ENCODE measurements around the gene XRN2. TPM values are rescaled to one million over a fixed set of nuclear protein-coding genes. Genes with fewer than 3 reads are reported as not detected.

XRN2 gene
- total RNA-seq, 1 experiment from 2014 or later = 118 TPM

DNA sequence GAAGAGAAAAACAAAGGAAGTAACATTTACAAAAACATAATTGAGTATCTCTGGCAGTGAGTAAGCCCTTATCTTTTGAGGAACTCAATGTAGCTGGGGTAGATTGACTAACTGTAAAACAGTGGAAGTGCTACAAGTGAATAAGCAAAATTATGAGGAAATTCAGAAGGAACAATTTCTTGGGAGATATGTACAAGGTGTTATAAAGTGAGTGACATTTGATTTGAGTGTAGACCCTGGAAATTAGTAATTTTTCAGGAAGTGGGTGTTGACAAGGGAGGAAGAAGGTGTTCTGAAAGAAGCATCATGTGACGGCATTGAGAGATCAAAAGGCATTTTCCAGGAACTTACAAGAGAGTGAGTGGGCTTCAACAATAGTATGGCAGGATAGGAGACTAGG is 22.2 kb downstream of the XRN2 start (continued):
- TF ChIP-seq ZNF416 (CRISPR knock-in tag; IDR thresholded peaks at IDR 0.05) = no peak

DNA sequence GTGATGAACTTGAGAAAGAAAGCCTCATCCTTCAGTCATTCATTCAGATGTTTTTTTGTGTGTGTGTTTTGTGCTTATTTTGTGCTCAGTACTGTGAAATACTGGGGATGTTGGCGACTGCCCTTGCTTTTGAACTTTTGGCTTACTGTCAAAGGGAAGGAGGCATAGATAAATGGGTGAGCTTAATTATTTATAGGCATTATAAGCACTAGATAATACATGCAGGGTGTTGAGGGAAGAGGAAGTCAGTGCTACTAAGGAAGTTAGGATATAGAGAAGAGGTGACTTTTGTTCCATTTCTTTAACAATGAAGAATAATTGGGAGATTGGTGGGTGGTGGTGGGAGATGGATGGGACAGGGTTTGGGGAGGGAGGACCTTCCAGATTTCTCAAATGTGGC is 23.6 kb downstream of the XRN2 start:
- ATAC-seq = no peak
- no peak overlapping the region for H3K27ac Mint-ChIP-seq
- TF ChIP-seq ZNF396 (CRISPR knock-in tag; IDR thresholded peaks at IDR 0.05; ENCODE audit: borderline replicate concordance) (no peak), NFYB (CRISPR knock-in tag; conservative IDR thresholded peaks at IDR 0.05; ENCODE audit: low read depth) (no peak), ZNF263 (CRISPR knock-in tag; IDR thresholded peaks at IDR 0.05; ENCODE audit: low read depth) (no peak), OVOL2 (CRISPR knock-in tag; IDR thresholded peaks at IDR 0.05; ENCODE audit: borderline replicate concordance) (no peak)
- TF ChIP-seq, protein P1, sequence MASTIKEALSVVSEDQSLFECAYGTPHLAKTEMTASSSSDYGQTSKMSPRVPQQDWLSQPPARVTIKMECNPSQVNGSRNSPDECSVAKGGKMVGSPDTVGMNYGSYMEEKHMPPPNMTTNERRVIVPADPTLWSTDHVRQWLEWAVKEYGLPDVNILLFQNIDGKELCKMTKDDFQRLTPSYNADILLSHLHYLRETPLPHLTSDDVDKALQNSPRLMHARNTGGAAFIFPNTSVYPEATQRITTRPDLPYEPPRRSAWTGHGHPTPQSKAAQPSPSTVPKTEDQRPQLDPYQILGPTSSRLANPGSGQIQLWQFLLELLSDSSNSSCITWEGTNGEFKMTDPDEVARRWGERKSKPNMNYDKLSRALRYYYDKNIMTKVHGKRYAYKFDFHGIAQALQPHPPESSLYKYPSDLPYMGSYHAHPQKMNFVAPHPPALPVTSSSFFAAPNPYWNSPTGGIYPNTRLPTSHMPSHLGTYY (CRISPR knock-in tag; IDR thresholded peaks at IDR 0.05) = no peak
- H3K4me1 Mint-ChIP-seq = peaks cover 46% of the 10 kb centered on the region
- CTCF ChIA-PET = interaction anchor here (1.7 kb wide), 1 partner anchor 91 kb away, joined by 3 read pairs; no protein-coding TSS in a partner anchor
- peaks cover 11% of the 10 kb centered on the region for H3K36me3 Mint-ChIP-seq
- H3K27me3 Mint-ChIP-seq (ENCODE audit: low read depth) = no peaks in the 10 kb centered on the region
- POLR2A ChIA-PET = no interaction called here
- DNase-seq (ENCODE audit: low spot score) = no peak
- H3K9me3 Mint-ChIP-seq = peaks cover 4% of the 10 kb centered on the region; the same call in 1 of the 2 replicates
- H3K4me3 Mint-ChIP-seq = no peak overlapping the region

DNA sequence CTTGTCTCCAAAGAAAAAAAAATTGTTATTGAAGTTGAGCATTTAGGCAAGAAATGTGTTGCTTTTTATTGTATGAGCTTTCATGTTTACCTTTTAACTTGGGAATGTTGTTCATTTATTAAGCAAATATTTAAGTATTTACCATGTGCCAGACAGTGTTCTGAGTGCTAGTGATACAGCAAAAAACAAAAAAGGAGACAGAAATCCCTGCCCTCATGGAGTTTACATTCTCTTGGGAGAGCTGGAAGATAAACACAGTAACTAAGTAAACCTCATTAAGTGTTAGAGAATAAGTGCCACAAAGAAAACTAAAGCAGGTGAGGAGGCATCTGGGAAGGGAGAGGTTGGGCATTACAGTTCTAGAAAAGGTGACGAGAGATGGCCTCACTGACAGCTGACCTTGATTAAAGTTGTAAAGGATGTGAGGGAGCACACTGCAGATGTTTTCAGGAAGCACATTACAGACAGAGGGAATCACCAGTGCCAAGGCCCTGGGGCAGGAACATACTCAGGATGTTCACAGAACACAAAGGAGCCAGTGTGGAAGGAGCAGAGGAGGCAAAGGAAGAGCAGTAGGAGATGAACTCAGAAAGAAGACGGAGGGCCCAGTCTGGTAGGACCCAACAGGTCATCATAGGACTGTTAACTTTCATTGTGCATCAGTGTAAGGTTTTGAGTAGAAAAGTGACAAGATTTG is 33.5 kb downstream of the XRN2 start:
- DNase-seq (ENCODE audit: low spot score) (no peak), ATAC-seq (no peak)
- POLR2A ChIA-PET = no interaction called here
- Mint-ChIP-seq H3K27ac (no peak overlapping the region), H3K4me1 (peaks cover 14% of the 10 kb centered on the region), H3K27me3 (ENCODE audit: low read depth) (no peaks in the 10 kb centered on the region), H3K4me3 (no peak overlapping the region), H3K9me3 (no peaks in the 10 kb centered on the region), H3K36me3 (peaks cover 83% of the 10 kb centered on the region)
- CTCF ChIA-PET = no interaction called here
- TF ChIP-seq FOXJ3 (CRISPR knock-in tag; IDR thresholded peaks at IDR 0.05; ENCODE audit: borderline replicate concordance) = no peak
- TF ChIP-seq ZNF396 (CRISPR knock-in tag; IDR thresholded peaks at IDR 0.05; ENCODE audit: borderline replicate concordance) = no peak
- TF ChIP-seq KAT7 (CRISPR knock-in tag; IDR thresholded peaks at IDR 0.05; ENCODE audit: borderline replicate concordance) = no peak
- no peak for TF ChIP-seq CREM (CRISPR knock-in tag; IDR thresholded peaks at IDR 0.05)
- TF ChIP-seq, protein P1 (CRISPR knock-in tag; IDR thresholded peaks at IDR 0.05) = no peak
- TF ChIP-seq ZNF121 (CRISPR knock-in tag; IDR thresholded peaks at IDR 0.05) = no peak
- TF ChIP-seq GRHL2 (CRISPR knock-in tag; IDR thresholded peaks at IDR 0.05; ENCODE audit: insufficient replicate concordance, severe bottlenecking) = no peak

DNA sequence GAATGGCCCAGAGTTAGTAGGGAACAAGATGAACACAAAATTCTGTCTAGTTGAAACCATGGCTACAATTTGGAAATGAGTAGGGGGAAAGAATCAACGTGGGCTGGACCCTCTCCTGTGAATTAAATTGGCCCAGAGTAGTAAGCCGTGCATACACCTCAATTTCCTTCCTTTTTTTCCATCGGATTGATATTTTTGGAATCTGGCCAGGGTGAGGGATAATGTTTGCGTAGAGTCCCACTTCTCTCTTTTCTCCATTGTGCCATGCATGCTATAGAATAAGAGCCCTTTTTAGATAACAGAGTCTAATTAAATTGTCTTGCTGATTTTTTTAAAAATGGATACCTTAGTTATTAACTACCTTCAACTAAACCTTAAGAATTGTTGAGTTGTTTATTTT is 35.2 kb downstream of the XRN2 start:
- ChIA-PET POLR2A (no interaction called here), CTCF (no interaction called here)
- no peak for DNase-seq (ENCODE audit: low spot score)
- peaks cover 17% of the 10 kb centered on the region for H3K4me1 Mint-ChIP-seq
- no peaks in the 10 kb centered on the region for H3K27me3 Mint-ChIP-seq (ENCODE audit: low read depth)
- no peak overlapping the region for H3K4me3 Mint-ChIP-seq
- H3K9me3 Mint-ChIP-seq = no peaks in the 10 kb centered on the region
- H3K27ac Mint-ChIP-seq = no peak overlapping the region
- no peak for ATAC-seq
- H3K36me3 Mint-ChIP-seq = peaks cover 73% of the 10 kb centered on the region
- TF ChIP-seq TEAD4 (CRISPR knock-in tag; IDR thresholded peaks at IDR 0.05) (no peak), ETV6 (CRISPR knock-in tag; IDR thresholded peaks at IDR 0.05) (no peak), GTF2I (CRISPR knock-in tag; conservative IDR thresholded peaks at IDR 0.05) (no peak), FOXK1 (CRISPR knock-in tag; IDR thresholded peaks at IDR 0.05) (no peak)
- TF ChIP-seq, protein P2, sequence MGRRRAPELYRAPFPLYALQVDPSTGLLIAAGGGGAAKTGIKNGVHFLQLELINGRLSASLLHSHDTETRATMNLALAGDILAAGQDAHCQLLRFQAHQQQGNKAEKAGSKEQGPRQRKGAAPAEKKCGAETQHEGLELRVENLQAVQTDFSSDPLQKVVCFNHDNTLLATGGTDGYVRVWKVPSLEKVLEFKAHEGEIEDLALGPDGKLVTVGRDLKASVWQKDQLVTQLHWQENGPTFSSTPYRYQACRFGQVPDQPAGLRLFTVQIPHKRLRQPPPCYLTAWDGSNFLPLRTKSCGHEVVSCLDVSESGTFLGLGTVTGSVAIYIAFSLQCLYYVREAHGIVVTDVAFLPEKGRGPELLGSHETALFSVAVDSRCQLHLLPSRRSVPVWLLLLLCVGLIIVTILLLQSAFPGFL (CRISPR knock-in tag; IDR thresholded peaks at IDR 0.05; ENCODE audit: borderline replicate concordance) = no peak
- TF ChIP-seq, protein P3, sequence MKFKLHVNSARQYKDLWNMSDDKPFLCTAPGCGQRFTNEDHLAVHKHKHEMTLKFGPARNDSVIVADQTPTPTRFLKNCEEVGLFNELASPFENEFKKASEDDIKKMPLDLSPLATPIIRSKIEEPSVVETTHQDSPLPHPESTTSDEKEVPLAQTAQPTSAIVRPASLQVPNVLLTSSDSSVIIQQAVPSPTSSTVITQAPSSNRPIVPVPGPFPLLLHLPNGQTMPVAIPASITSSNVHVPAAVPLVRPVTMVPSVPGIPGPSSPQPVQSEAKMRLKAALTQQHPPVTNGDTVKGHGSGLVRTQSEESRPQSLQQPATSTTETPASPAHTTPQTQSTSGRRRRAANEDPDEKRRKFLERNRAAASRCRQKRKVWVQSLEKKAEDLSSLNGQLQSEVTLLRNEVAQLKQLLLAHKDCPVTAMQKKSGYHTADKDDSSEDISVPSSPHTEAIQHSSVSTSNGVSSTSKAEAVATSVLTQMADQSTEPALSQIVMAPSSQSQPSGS (CRISPR knock-in tag; IDR thresholded peaks at IDR 0.05; ENCODE audit: borderline replicate concordance, low read depth) = no peak
- TF ChIP-seq, protein P4, sequence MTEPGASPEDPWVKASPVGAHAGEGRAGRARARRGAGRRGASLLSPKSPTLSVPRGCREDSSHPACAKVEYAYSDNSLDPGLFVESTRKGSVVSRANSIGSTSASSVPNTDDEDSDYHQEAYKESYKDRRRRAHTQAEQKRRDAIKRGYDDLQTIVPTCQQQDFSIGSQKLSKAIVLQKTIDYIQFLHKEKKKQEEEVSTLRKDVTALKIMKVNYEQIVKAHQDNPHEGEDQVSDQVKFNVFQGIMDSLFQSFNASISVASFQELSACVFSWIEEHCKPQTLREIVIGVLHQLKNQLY (CRISPR knock-in tag; IDR thresholded peaks at IDR 0.05) = no peak
- TF ChIP-seq, protein P5, sequence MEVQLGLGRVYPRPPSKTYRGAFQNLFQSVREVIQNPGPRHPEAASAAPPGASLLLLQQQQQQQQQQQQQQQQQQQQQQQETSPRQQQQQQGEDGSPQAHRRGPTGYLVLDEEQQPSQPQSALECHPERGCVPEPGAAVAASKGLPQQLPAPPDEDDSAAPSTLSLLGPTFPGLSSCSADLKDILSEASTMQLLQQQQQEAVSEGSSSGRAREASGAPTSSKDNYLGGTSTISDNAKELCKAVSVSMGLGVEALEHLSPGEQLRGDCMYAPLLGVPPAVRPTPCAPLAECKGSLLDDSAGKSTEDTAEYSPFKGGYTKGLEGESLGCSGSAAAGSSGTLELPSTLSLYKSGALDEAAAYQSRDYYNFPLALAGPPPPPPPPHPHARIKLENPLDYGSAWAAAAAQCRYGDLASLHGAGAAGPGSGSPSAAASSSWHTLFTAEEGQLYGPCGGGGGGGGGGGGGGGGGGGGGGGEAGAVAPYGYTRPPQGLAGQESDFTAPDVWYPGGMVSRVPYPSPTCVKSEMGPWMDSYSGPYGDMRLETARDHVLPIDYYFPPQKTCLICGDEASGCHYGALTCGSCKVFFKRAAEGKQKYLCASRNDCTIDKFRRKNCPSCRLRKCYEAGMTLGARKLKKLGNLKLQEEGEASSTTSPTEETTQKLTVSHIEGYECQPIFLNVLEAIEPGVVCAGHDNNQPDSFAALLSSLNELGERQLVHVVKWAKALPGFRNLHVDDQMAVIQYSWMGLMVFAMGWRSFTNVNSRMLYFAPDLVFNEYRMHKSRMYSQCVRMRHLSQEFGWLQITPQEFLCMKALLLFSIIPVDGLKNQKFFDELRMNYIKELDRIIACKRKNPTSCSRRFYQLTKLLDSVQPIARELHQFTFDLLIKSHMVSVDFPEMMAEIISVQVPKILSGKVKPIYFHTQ (CRISPR knock-in tag; IDR thresholded peaks at IDR 0.05) = no peak
- TF ChIP-seq, protein P6, sequence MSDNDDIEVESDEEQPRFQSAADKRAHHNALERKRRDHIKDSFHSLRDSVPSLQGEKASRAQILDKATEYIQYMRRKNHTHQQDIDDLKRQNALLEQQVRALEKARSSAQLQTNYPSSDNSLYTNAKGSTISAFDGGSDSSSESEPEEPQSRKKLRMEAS (CRISPR knock-in tag; IDR thresholded peaks at IDR 0.05) = no peak
